HepG2 (cell line): ENCODE data around the gene TEAD3.

Experiments used
- BRD4 ChIP-seq: sonication (generic); formaldehyde crosslinking; IDR thresholded peaks from 2 replicates; pipeline ENCODE4 v1.4.0; 2020; ENCODE audit warnings: missing genetic modification reagents
- CBX1 ChIP-seq: IDR thresholded peaks from one replicate; pipeline ENCODE4 v1.6.1; 2016; ENCODE audit warnings: antibody characterized with exemption, low read depth
- DR1 ChIP-seq: sonication (generic); formaldehyde crosslinking; IDR thresholded peaks from 2 replicates; pipeline ENCODE4 v1.8.0; 2021; ENCODE audit warnings: mild to moderate bottlenecking, missing genetic modification reagents, inconsistent platforms
- ELF4 ChIP-seq: sonication (generic); formaldehyde crosslinking; IDR thresholded peaks from 2 replicates; pipeline ENCODE4 v1.5.0; 2020; ENCODE audit warnings: missing genetic modification reagents, mild to moderate bottlenecking, moderate library complexity, borderline replicate concordance
- EP300 ChIP-seq, 3 experiments: sonication (generic) in 1 of 3; formaldehyde crosslinking in 1 of 3; IDR thresholded peaks; 2 replicates each; pipeline versions ENCODE4 v1.5.1 to v1.6.1; 2011 to 2020; ENCODE audit warnings: low read depth in 2 of 3, low read length in 2 of 3, borderline replicate concordance in 1 of 3, improper control_type of control experiment in 1 of 3, mild to moderate bottlenecking in 1 of 3, missing genetic modification reagents in 1 of 3, moderate library complexity in 1 of 3
- PBX3 ChIP-seq: sonication (generic); formaldehyde crosslinking; IDR thresholded peaks from 2 replicates; pipeline ENCODE4 v1.8.1; 2023; ENCODE audit warnings: missing genetic modification reagents, inconsistent platforms, borderline replicate concordance
- RARG ChIP-seq: sonication (generic); formaldehyde crosslinking; IDR thresholded peaks from 2 replicates; pipeline ENCODE4 v1.4.0; 2020; ENCODE audit warnings: low read depth, mild to moderate bottlenecking, missing genetic modification reagents
- UBTF ChIP-seq: sonication (generic); formaldehyde crosslinking; IDR thresholded peaks from 2 replicates; pipeline ENCODE4 v1.4.0; 2020; ENCODE audit warnings: mild to moderate bottlenecking, missing genetic modification reagents
- ZNF24 ChIP-seq: fragments of 450-650 bp; IDR thresholded peaks from 2 replicates; pipeline ENCODE4 v1.6.1; 2017; ENCODE audit warnings: antibody characterized with exemption, mild to moderate bottlenecking
- ZNF800 ChIP-seq: sonication (generic); formaldehyde crosslinking; IDR thresholded peaks from 2 replicates; pipeline ENCODE4 v1.4.0; 2020; ENCODE audit warnings: missing genetic modification reagents
- ZNF878 ChIP-seq: sonication (generic); formaldehyde crosslinking; IDR thresholded peaks from 2 replicates; pipeline ENCODE4 v1.8.1; 2023; ENCODE audit warnings: mild to moderate bottlenecking, missing genetic modification reagents, moderate library complexity
- TF ChIP-seq, protein P1 (sequence below): sonication (generic); formaldehyde crosslinking; IDR thresholded peaks from 2 replicates; pipeline ENCODE4 v1.5.0; 2020; ENCODE audit warnings: mild to moderate bottlenecking, missing genetic modification reagents, moderate library complexity
- TF ChIP-seq, protein P2 (sequence below), 2 experiments: IDR thresholded peaks; 2 replicates each; pipeline ENCODE4 v1.6.1; 2011 to 2012; ENCODE audit warnings: low read length in 2 of 2, borderline replicate concordance in 1 of 2, low read depth in 1 of 2, mild to moderate bottlenecking in 1 of 2, moderate library complexity in 1 of 2

GRCh38 chr6:35508027-35508426 is 11.1 kb upstream of the TEAD3 start:
- no peak for TF ChIP-seq PBX3 (CRISPR knock-in tag)
- TF ChIP-seq, protein P1, sequence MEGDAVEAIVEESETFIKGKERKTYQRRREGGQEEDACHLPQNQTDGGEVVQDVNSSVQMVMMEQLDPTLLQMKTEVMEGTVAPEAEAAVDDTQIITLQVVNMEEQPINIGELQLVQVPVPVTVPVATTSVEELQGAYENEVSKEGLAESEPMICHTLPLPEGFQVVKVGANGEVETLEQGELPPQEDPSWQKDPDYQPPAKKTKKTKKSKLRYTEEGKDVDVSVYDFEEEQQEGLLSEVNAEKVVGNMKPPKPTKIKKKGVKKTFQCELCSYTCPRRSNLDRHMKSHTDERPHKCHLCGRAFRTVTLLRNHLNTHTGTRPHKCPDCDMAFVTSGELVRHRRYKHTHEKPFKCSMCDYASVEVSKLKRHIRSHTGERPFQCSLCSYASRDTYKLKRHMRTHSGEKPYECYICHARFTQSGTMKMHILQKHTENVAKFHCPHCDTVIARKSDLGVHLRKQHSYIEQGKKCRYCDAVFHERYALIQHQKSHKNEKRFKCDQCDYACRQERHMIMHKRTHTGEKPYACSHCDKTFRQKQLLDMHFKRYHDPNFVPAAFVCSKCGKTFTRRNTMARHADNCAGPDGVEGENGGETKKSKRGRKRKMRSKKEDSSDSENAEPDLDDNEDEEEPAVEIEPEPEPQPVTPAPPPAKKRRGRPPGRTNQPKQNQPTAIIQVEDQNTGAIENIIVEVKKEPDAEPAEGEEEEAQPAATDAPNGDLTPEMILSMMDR = no peak
- no peak for TF ChIP-seq EP300 (IDR thresholded peaks at IDR 0.05; ENCODE audit: low read depth in 2 of 2, low read length in 2 of 2)
- TF ChIP-seq EP300 (CRISPR knock-in tag; IDR thresholded peaks at IDR 0.05; ENCODE audit: borderline replicate concordance) = no peak
- TF ChIP-seq RARG (CRISPR knock-in tag) = no peak
- no peak for TF ChIP-seq BRD4 (CRISPR knock-in tag)
- no peak for TF ChIP-seq ZNF878
- TF ChIP-seq ZNF800 (CRISPR knock-in tag) = no peak
- TF ChIP-seq, protein P2, sequence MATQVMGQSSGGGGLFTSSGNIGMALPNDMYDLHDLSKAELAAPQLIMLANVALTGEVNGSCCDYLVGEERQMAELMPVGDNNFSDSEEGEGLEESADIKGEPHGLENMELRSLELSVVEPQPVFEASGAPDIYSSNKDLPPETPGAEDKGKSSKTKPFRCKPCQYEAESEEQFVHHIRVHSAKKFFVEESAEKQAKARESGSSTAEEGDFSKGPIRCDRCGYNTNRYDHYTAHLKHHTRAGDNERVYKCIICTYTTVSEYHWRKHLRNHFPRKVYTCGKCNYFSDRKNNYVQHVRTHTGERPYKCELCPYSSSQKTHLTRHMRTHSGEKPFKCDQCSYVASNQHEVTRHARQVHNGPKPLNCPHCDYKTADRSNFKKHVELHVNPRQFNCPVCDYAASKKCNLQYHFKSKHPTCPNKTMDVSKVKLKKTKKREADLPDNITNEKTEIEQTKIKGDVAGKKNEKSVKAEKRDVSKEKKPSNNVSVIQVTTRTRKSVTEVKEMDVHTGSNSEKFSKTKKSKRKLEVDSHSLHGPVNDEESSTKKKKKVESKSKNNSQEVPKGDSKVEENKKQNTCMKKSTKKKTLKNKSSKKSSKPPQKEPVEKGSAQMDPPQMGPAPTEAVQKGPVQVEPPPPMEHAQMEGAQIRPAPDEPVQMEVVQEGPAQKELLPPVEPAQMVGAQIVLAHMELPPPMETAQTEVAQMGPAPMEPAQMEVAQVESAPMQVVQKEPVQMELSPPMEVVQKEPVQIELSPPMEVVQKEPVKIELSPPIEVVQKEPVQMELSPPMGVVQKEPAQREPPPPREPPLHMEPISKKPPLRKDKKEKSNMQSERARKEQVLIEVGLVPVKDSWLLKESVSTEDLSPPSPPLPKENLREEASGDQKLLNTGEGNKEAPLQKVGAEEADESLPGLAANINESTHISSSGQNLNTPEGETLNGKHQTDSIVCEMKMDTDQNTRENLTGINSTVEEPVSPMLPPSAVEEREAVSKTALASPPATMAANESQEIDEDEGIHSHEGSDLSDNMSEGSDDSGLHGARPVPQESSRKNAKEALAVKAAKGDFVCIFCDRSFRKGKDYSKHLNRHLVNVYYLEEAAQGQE (IDR thresholded peaks at IDR 0.05; ENCODE audit: borderline replicate concordance in 1 of 2, low read depth in 1 of 2, low read length in 2 of 2) = no peak
- TF ChIP-seq UBTF (CRISPR knock-in tag) = no peak
- no peak for TF ChIP-seq CBX1
- no peak for TF ChIP-seq ZNF24
- TF ChIP-seq DR1 (CRISPR knock-in tag) = no peak
- no peak for TF ChIP-seq ELF4 (CRISPR knock-in tag)
